NCI-H526 (cell line): ENCODE data around the gene HTR4.

ENCODE experiments used
- DNase-seq, 2 experiments: peaks; one replicate each; lab custom pipeline; 2025; lab: John Stamatoyannopoulos, UW

Gene HTR4

DNA sequence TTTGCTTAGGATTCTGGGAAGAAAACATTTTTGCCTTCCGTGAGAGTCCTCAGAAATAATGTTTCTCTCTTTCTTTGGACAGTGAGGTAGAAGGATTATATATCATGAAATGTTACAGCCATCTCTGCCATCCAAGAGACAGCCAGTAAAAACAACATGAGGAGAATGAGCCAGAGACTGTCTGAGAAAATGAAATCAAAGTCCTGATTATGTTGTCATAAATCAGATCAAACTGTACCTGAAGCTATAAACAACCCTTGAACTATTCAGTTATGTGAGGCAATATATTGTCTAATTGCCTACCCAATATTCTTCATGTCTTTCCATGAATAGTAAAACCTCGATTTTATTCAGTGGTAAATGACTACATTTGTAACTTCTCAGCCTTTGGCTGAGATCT, 9.2 kb upstream of the HTR4 start:
- DNase-seq, result no peak

DNA sequence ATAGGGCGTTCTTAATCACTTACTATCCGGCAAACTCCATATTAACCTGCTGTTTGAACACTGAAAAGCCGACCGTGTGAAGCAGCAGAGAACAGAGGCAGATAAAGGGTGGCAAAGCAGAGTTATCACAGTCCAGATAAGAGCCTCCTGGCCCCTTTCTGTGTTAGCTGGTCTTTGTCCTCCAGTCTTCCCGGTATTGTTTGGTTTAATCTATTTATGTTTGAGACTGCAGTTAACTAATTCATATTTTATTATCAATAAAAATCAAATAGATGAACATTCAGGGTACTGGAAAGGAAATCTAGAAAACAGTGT, 6.0 kb upstream of the HTR4 start:
- DNase-seq, result no peak

DNA sequence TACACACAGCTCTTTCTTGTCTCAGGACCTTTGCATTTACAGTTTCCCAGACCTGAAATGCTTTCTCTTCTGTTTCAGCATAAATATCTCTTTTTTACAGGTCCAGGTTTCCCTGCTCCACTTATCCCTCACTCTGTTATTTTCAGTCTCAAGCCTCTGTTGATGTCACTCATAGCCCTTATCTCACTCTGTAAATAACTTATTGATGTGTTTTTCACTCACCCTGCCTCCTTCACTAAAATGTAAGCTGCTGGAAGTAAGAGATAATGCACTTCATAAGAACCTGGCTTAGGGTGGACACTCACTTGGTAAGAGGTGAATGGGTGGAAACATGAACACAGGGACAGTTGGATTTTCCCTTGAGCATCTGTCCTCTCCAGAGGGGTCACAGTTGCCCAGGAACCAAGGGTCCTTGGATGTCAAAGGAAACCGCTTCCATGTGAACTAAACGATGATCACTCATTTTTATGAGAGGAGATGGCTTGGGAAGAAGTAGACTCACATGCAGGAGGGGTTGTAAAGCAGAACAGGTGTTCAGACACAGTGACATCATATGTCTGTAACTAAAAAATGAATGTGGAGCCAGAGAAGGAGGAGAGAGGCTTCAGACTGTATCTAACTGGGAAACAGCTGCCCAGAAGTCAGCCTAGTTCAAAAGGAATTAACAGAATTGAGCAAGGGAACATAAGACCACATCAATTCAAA, 5.5 kb upstream of the HTR4 start:
- DNase-seq, result no peak

DNA sequence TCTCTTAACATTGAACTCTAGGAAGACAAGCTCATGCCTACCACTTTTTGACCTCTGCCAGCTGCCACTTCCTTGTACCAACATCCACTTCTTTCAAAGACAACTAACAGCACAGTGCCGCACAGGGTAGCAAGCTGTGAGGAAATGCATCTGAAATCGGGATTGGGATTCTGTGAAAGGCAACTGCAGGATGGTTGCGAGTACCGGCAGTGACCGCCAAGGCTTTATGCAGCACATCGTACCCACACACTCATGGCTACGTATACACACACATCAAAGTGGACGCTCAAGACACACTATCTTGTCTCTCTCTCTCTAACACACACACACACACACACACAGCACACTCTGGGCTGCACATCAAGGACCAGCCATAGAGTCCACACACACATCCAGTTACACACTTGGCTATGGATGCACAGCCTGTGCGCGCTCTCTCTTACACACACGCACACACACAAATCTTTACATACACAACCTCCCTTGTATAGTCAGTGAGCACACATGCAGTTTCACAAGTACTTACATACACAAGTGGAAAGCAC, 964 bp downstream of the HTR4 start:
- no peak for DNase-seq

DNA sequence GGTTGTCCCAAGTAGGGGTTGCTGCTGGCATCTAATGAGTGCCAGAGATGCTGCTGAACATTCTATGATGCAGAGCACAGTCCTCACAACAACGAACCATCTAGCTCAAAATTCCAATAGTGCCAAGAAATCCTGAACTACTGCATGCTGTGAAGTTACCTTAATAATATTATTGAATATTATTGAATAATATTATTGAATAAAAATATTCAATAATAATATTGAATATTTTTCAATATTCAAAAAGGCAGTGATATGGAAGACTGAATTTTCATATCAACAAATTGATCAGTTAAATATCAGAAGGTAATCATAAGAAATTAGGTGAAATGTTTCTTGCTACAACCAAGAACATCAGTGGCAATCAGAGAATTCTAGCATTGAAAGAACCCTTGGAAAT, 2.8 kb downstream of the HTR4 start:
- no peak for DNase-seq

DNA sequence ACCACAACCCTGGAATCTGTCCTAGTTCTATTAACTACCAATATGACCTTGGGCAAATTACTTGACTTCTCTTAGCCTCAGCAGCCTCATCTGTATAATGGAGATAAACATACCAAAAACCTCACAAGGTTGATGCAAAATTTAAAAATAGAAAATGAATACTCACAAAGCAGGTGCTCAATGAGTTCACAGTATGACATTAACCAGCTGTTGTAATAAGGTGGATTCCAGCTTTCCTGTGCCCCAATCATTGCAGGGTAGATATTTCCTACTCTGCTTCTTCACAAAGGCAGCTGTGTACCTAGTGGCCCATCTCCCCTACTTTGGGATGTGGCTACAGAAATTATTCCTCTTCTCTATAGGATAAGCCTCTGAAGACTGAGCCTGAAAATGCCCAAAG, 8.8 kb downstream of the HTR4 start:
- no peak for DNase-seq

DNA sequence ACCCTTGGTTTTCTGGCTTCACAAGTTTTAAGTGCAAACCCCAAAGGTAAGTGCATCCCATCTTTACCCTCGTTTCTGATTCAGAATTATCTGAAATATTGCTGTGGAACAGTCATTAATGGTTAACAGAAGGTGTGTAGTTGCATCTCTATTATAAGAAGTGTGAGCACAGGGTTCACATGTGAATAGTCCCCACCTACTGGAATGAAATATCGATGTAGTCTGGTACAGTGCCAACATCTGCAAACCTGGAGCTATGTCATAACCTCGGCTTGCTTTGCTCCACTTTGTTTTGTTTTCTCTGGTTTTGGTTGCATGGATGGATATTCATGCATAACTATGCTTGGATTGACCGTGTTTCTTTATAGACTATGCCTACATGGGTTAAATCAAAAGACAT, 12.6 kb downstream of the HTR4 start:
- DNase-seq, result no peak

DNA sequence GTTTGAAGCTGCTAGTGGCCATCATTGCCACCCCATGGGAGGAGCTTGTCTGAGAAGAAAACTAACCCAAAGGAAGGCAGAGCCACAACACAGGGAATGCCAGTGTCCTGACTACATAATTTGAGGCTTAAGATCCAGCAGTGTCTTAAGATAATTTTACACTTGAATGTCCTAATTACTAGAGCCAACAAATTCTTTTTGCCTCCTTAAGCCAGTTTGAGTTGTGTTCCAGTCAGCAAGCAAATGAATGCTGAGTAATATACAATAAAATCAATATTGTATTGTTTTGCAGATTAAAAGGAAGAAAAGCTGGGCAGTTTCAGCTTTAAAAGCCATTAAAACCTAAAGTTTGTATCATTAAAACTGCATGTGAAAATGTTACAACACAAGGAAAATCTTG, 13.9 kb downstream of the HTR4 start:
- no peak for DNase-seq

DNA sequence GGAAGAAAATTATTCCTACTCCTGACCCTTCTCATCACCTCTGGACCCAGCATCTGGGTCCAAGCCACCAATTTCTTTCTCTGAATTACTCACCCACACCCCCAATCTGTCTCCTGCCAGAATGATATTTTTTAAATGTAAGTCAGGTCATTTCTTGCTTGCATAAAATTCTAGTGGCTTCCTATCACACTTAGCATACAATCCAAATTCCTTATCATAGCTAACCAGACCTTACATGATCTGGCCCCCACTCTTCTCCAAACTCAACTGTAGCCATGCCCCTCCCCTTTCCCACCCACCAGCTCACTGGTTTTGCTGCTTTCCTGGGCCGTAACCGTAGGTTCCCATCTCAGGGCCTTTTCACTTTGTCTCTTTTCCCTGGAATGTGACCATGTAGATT, 15.2 kb downstream of the HTR4 start:
- DNase-seq, result no peak

DNA sequence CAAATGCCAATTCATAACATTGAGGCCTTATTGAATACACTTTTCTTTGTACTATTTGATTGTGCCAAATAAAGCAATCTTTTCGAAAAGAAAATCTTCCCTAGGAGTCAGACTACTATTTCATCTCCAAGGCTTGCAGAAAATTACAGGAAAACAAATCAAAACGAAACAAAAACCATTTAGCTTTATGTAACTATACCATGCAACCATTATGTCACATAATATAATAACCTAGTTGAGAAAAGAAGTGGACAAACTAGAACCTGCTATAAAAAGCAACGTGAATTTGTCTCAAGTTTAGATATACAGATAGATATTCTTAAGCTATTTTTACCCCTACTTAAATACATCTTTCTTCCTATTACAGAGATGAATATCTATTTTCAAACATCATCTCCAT, 18.0 kb downstream of the HTR4 start:
- no peak for DNase-seq

DNA sequence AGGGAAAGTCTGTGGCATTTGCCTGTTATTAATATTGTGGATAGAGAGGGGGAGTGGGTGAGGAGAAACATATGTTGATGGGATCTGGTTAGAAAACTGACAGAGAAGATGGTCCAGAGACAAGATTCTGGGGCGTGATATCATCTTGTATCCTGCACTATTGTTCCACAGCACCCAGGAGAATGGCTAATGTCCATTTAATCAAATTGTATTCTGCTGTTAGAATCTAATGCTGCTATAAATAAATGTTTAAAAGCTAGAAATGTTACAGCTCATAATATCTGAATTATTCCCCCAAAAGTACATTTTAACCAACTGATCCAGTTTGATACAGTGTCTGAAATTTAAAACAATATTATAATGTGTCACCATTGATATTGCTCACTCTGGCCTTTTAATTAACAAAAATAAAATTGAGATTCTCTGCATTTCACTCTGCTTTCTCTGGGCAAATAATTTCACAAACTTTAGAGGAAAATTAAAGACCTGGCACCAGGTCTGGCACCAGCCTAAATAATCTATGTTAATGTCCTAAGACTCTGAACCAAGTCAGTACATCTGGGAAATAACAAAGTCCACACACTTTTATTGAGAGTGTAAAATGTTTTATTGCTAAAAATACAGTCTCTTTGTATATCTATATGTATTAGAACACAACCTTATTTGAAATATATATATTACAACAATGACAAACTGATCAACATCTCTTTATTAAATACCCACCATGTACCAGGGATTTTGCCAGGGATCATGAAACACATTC, 18.8 kb downstream of the HTR4 start:
- DNase-seq, result no peak

DNA sequence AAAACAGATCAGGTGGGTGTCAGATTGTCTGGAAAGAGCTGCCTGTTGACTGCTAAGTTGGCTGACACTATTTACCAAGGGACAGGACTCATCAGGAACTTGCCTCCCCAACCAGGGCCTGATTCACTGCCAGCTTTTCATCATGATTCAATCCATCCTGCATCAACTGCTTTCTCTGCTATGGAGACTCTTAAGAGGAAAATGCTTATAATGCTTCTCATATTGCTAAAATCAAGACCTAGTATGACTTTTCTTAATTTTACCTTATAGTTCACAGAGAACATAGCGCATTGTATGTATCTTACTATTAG, 21.3 kb downstream of the HTR4 start:
- DNase-seq, result no peak

DNA sequence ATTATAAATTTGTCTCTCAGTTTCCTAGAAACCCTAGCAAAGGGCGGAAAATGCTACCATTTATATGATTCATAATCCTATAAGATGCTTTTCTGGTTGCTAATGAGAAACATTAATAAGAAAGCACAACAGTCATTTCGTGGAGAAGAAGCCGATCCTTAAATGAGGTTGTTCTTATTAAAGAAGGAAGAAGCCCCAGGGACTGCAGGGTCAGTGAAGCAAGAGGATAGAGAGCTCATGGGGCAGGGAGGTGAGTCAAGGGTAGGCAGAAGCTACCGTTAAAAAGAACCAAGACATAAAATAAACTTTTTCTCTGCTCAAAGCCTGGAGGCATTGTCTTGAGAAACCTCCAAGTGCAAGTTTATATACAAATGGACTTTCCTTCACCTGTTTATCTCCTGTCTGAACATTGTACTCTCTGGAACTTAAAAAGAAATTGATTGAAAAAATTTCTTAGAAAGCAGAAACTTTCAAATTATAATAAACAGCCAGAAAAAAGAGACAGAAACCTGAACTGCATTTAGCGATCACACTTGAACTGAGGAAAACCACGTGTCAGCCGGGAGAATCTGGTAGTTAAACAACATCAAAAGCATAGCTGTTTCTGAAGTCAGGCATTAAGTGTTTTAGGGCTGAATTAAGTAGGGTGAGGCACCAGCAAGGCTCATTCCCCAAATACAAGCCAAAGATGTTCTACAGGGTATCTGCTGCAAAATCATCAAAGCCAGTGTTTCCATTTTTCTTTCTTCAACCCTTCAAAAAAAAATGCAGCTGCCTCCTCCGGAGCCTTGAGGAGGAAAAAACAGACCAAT, 21.9 kb downstream of the HTR4 start:
- DNase-seq, result no peak

DNA sequence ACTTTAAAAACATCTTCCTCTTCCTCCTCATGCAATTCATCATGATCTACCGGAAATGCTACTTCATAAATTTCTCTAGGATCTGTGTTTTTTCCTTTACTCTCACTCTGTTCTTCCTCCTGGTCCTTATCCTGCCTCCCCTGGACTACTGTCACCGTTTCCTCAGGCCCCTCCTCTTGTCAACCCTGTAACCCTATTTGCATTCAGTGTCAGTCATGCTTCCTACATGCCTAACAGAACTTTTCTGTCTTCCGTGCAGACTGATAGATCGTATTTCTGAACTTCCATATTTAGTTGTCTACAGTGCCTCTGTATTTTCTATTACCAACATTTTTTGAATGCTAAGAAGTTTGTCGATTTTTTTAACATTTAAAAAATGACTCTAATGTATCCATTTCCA, 27.3 kb downstream of the HTR4 start:
- peak; percentile 36 to 70 for DNase-seq

DNA sequence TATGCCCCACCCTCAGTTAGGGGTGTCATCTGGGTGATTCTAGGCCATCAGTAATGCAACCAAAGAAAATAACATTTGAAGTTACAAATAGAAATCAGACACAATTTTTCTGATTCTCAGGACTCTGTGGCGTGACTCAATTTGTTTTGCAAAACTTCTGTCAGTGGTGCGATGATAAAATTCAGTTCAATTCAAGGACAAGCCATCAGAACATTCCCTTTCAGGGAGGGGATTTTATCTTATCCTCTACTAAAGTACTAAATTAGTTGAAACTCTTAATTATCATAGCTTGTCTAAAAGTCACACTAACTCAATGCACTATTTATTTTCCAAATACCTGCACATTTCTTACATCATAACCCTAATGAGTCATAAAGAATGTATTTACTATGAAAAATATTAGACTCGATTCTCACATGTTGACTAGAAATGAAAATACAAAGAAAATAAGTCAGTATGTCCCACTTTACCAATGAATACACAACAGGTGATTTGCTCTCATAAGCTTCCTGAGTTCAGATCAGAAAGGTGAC, 28.2 kb downstream of the HTR4 start:
- peak; percentile 11 to 39 for DNase-seq

DNA sequence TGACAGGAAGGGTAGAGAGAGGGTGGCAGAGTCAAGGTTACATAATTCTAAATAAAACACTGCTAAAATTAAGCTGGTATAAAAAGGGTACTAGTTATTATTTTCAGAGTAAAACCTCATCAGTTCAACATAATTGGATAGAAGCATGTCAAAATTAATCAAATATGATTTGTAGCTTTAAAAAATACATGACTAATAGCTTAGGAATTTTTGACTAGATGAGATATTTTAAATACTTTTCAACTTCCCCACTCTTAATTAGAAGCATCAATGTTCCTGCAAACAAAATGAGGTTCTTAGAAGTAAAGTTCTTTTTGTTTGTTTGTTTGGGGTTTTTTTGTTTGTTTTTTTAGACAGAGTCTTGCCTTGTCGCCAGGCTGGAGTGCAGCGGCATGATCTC, 29.1 kb downstream of the HTR4 start:
- DNase-seq, result no peak

DNA sequence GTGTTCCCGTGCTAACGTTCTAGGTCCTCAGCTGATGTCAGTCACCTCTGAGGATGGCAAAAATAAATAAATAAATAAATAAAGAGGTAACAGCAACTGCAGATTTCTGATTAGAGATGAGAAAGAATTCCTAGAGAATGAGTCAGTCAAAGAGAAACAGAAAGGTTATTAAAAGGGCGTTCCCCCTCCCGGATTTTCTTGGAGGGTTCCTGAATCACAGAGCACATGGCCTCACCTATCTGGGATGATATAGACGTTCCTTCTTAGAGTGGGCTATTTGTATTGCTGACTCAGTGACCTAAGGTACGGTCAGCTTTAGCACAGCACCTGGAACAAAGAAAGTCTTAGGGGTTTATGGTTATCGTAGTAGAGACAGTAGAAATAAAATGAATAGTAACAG, 30.6 kb downstream of the HTR4 start:
- DNase-seq, result no peak

DNA sequence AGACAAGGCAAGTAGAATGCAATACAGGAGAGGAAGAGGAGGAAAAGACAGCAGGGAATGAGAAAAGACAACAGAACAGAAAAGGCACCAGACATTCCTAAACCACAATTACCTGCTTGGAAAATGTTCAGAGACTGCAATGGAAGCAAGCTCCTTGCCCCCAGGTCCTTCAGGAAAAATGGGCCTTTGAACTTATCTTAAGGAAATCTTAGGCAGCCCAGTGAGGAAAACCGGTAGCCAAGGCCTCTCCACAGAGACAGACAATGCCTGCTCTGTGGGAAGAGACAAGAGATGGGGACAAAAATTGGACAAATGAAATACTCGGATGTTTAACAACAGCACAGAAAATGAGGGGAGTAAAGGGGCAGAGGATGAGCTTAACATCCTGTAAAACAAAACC, 31.2 kb downstream of the HTR4 start:
- no peak for DNase-seq

DNA sequence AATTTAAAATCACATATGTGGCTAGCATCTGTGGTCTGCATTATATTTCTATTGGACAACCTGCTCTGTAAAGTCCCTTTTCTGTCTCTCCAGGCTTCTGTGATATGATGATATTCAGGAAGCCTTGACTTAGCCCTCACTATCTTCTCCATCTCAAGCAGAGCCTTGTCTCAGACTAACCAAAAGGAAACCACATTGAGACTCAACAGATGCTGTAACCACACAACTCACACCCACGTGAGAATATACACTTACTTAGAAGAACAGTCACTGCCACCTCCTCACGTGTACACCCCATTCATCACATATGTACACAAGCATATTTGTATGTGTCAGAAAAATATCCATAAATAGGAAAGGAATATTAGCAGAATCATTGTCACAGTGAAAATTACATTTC, 33.6 kb downstream of the HTR4 start:
- no peak for DNase-seq

DNA sequence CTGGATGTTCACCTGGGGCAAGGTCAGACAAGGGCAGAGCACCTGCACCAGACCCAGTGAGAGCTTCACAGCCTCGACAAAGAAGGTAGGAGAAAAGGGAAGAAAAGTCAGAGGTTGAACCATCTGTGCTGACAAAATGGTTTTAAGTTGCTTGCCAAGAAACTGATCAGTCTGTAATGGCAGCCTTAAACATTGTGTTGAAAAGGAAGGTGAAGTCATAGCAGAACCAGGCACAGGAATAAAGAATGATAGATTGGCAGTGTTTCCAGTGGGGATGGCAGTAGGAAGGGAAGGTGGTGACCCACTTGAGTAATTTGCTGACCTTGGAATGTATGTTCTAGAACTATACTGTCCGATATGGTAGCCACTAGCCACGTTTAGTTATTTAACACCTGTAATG, 34.2 kb downstream of the HTR4 start:
- DNase-seq, result no peak

DNA sequence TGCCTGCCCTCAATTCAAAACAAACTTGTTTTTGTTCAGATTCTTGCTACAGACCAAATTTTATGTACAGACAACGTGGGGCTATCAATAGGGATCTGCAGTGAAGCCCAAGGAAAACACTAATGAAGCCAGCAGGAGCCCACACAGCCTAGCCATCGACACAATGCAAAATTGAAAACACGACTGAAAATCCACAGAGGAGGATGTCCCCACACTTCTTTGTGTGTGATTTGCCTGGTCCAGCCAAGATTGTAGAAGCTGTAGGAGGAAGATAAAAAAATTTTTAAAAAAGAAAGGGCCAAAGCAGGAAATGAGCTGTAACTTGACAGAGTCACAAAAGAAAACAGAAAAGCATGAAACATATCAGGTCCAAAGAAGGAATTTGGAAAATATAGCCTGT, 34.8 kb downstream of the HTR4 start:
- DNase-seq, result no peak

DNA sequence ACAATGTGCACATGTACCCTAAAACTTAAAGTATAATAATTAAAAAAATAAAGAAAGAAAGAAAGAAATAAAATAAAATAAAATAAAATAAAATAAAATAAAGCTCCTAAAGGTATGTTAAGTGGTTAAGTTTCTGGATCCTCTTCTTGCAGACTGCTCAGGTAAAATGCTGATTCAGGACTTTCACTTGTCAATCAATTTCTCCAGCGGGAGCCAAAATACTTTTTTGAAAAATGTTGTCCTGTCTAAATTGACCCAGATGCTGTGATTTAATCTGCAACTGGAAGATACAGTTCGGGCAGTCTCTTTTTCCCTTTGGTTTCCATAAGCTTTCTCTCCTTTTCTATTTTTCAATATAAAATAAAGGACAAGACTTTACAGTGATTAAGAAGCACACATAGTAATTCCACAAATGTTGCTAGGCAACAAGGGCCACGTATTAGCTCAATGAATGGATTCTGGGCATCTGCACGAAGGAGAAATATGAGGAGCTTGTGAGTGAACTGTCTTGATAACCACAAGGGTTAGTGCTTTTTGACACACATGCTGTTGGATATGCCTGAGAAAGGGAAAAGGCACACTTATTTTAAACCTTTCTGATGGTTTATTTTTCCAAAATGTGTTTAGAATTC, 38.6 kb downstream of the HTR4 start:
- DNase-seq, result no peak
